ENCODE results near the gene PTX4.

The PTX4 gene

GRCh38 chr16:1468426-1468810 is 20.3 kb downstream of the PTX4 start:
- H3K4me3 ChIP-seq (ENCODE audit: low read depth, low read length) = no peak overlapping the region
- DNase-seq (ENCODE audit: low read depth) = no peak

GRCh38 chr16:1466968-1467521 is 21.7 kb downstream of the PTX4 start:
- H3K4me3 ChIP-seq (ENCODE audit: low read depth, low read length) = no peak overlapping the region
- DNase-seq (ENCODE audit: low read depth) = no peak

- no peak for DNase-seq (ENCODE audit: low read depth)
- H3K4me3 ChIP-seq (ENCODE audit: low read depth, low read length) = no peak overlapping the region
These were observed 22.7 kb downstream of the PTX4 start for GRCh38 chr16:1466054-1466453.

- no peak for DNase-seq (ENCODE audit: low read depth)
- H3K4me3 ChIP-seq (ENCODE audit: low read depth, low read length) = no peak overlapping the region
These were observed 23.2 kb downstream of the PTX4 start for GRCh38 chr16:1465567-1465915.

- no peak for DNase-seq (ENCODE audit: low read depth)
- H3K4me3 ChIP-seq (ENCODE audit: low read depth, low read length) = no peak overlapping the region
These were observed 23.7 kb downstream of the PTX4 start for GRCh38 chr16:1464894-1465566.

GRCh38 chr16:1464196-1464893 is 24.4 kb downstream of the PTX4 start:
- no peak for DNase-seq (ENCODE audit: low read depth)
- no peak overlapping the region for H3K4me3 ChIP-seq (ENCODE audit: low read depth, low read length)

- DNase-seq (ENCODE audit: low read depth) = no peak
- no peak overlapping the region for H3K4me3 ChIP-seq (ENCODE audit: low read depth, low read length)
These were observed 27.6 kb downstream of the PTX4 start for GRCh38 chr16:1461146-1461545.

GRCh38 chr16:1460602-1461138 is 28.1 kb downstream of the PTX4 start:
- no peak for DNase-seq (ENCODE audit: low read depth)
- no peak overlapping the region for H3K4me3 ChIP-seq (ENCODE audit: low read depth, low read length)

- no peak for DNase-seq (ENCODE audit: low read depth)
- H3K4me3 ChIP-seq (ENCODE audit: low read depth, low read length) = no peak overlapping the region
These were observed 28.8 kb downstream of the PTX4 start for GRCh38 chr16:1459967-1460366.

- no peak overlapping the region for H3K4me3 ChIP-seq (ENCODE audit: low read depth, low read length)
- DNase-seq (ENCODE audit: low read depth) = no peak
These were observed 29.8 kb downstream of the PTX4 start for GRCh38 chr16:1458977-1459341.

GRCh38 chr16:1458336-1458976 is 30.3 kb downstream of the PTX4 start:
- no peak overlapping the region for H3K4me3 ChIP-seq (ENCODE audit: low read depth, low read length)
- peak; percentile 16 for DNase-seq (ENCODE audit: low read depth)

- no peak overlapping the region for H3K4me3 ChIP-seq (ENCODE audit: low read depth, low read length)
- DNase-seq (ENCODE audit: low read depth) = no peak
These were observed 31.1 kb downstream of the PTX4 start for GRCh38 chr16:1457489-1458245.

GRCh38 chr16:1456951-1457350 is 31.8 kb downstream of the PTX4 start:
- no peak for DNase-seq (ENCODE audit: low read depth)
- no peak overlapping the region for H3K4me3 ChIP-seq (ENCODE audit: low read depth, low read length)

GRCh38 chr16:1455190-1456171 is 33.3 kb downstream of the PTX4 start:
- no peak for DNase-seq (ENCODE audit: low read depth)
- no peak overlapping the region for H3K4me3 ChIP-seq (ENCODE audit: low read depth, low read length)

GRCh38 chr16:1454561-1454960 is 34.2 kb downstream of the PTX4 start:
- no peak for DNase-seq (ENCODE audit: low read depth)

GRCh38 chr16:1453316-1453715 is 35.4 kb downstream of the PTX4 start:
- H3K4me3 ChIP-seq (ENCODE audit: low read depth, low read length) = no peak overlapping the region
- DNase-seq (ENCODE audit: low read depth) = no peak

More at GRCh38 chr16:1454561-1454960, 34.2 kb downstream of the PTX4 start:
- no peak overlapping the region for H3K4me3 ChIP-seq (ENCODE audit: low read depth, low read length)

GRCh38 chr16:1452530-1452929 is 36.2 kb downstream of the PTX4 start:
- DNase-seq (ENCODE audit: low read depth) = no peak
- H3K4me3 ChIP-seq (ENCODE audit: low read depth, low read length) = no peak overlapping the region

- no peak overlapping the region for H3K4me3 ChIP-seq (ENCODE audit: low read depth, low read length)
- DNase-seq (ENCODE audit: low read depth) = no peak
These were observed 36.9 kb downstream of the PTX4 start for GRCh38 chr16:1451702-1452392.

All from skeletal muscle cell (primary cell).